SKM-1 (cell line): ENCODE results near the gene ALG5.
A peak's percentile ranks its signal among the peaks of the same experiment; 100 is the strongest.

ENCODE experiments used
- DNase-seq: peaks from one replicate; lab custom pipeline; 2025; ENCODE audit not compliant: unreplicated experiment; lab: John Stamatoyannopoulos, UW

Gene ALG5

DNA sequence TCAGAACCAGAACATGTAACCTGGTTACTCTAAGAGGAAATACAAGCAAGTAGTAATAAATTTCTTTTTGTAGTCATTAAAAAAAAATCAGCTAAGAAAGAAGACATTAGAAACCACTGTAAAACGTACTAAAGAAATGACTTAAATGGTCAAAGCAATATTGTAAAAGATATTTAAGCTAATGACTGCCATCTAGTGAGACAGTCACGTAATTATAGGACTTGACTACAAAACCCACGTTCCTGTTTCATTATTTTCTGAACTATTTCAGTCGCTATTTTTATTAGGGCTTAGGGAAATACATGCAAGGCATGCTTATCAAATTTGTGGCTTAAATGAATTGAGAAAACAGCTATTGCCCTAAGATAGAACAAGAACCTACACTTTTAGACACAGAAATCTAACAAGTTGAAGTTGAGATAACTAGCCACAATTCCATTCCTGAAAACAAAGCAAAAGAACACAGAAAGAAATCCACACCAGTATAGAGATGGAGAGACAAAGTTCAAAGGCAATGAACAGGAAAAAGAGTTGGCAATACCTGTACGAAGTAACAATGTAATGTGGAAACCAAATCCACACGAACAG lies 17.9 kb downstream of the ALG5 start:
- peak; percentile 20 for DNase-seq

DNA sequence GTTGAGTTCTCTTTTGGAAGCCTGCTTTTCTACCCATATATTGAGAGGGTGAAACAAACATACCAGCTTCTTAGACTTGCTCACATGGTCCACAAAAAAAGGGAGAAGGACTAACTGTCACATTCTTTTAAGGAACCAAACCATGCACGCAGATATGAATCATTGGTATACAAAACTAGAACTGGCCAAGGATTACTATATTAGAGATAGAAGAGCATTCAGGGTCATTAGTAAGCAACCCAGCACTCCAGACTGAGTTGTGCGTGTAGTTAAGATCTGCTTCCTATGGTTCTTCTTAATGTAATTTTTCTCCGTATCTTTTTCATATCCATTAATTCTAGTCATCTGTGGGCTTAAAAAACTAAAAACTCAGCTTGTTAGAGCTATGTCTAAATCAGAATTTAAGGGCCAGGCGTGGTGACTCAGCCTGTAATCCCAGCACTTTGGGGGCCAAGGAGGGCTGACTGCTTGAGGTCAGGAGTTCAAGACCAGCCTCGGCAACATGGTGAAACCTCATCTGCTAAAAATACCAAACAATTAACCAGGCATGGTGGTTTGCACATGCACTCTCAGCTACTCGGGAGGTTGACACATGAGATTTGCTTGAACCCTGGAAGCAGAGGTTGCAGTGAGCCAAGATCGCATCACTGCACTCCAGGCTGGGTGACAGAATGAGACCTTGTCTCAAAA lies 19.6 kb downstream of the ALG5 start:
- DNase-seq: no peak

DNA sequence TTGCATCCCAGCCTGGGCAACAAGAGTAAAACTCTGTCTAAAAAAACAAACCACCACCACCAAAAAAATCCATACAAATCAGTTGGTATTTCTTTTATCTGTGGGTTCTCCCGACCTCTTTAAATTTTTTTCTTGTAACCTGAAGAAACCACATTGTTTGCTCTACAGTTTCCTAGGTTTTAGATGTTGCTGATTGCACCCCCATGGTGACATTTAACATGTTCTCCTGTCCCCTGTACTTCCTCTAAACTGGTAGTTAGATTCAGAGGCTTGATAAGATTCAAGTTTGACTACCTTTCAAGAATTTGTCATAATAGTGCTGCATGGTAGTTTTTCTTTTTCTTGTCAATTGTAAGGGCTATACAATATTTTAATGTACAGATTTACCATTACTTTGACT lies 24.0 kb downstream of the ALG5 start:
- no peak for DNase-seq

DNA sequence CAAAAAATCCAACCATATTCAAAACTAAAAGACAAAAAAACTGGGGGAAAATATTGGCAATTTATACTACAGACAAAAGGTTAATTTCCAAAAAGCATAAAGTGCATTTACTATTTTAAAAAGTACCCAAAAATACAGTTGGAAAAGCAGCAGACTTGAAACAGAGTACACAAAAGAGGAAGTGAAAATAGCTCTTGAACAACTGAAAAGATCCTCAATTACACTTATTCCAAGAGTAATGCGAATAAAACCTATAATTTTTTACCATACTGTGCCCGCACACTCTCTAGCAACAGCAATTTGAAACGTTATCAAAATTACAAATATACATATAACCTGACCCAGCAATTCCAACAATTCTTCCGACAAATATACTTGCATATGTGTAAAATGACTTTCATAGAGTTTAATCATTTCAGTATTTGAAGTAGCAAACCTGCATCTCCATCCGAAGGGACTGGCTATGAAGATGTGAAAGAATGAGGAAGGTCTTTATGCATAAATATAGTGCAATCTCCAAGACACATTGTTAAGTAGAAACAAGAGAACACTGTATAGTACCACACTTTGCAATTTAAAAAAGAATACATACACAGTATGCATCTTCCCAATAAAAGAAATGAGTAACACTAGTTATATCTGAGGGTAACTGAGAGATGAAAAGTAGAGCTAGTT lies 25.4 kb downstream of the ALG5 start:
- peak; percentile 8 for DNase-seq

DNA sequence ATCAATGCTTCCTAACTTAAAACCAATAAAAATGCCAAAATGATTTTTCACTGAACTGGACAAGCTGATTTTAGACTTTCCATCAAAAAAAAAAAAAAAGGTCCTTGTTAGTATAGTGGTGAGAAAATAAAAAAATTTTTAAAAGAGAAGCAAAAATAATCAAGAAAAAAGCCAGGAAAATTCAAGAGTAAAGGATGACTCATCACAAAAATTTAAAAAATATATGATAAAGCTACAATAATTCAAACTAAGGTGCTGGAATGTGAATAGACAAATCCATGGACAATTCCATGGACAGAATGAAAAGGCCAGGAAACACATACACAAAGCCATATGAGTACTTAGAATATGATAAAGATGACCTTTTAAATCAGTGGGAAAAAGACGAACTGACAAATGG lies 26.1 kb downstream of the ALG5 start:
- no peak for DNase-seq

DNA sequence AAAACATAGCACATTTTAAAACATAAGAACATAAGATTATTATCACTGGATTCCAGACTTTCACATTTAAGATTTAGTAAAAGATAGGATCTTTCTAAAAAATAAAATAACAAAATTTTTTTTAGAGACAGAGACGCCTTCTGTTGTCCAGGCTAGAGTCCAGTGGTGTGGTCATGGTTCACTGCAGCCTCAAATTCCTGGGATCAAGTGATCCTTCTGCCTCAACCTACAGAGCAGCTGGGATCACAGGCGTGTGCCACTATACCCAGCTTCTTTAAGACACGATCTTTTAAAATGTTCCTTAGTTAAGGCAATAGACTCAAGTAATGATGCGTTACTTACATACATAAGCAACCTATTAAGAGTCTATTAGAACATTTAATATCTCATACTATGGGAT lies 32.7 kb downstream of the ALG5 start:
- no peak for DNase-seq

DNA sequence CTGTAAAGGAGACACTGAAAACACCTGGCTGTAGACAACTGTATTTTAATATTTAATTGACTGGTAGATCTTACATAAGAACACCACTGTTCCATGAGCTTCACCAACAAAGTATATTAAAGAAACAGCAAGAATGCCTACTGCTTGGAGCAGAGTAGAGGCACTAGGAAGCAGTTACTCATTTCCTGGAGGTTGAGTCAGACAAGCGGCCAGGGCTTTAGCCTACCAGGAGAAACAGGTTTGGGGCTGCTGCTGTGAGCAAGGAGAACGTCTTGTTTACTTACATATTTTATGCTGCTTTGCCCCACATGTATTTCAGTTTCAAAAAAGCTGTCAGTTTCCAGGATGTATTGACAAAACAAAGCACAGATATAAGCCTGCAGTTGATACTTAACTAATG lies 33.4 kb downstream of the ALG5 start:
- DNase-seq: no peak

DNA sequence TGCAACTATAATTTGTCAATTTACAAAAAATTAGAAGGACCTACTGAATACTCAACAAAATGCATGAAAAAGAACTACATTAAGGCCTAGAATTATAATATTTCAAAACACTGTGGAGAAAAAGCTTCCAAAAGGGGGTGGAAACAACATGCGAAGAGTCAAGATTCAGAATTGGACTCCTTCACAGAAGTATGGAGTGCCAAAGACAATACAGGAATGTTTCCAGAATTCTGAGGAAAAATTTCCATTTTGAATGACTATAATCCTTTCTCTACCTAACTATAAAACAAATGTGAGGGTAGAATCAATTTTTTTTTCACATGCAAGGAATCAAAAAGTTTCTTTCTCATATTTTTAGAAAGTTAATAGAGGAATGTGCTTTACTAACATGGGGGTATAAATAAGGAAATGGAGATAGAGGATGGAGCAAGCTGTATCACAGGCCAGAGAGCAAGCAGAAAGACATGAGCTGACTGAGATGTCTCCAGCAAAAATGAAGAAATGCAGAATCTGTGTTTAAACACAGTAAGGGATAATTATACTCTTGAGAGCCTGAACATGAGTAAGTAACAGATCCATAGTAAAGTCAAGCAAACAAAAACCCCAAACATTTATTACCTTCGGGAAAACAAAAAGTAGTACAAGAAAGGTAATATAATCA lies 39.6 kb downstream of the ALG5 start:
- DNase-seq: no peak

DNA sequence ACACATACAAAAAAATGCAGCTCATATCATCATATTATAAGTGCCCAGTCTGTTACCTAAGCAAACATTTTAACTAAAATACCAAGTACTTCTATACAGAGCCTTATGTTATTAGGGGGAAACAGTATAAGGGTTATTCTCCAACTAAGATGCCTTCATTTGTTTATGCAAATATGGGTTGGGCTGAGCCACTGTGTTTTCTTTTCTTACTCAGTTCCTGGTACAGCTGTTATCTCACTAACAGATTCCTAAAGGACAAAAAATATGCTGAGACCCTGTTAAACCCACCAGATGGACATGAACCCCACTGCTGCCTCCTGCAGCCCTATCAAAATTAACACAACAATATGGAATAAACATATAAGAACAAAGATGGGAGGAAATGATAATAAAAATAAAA lies 44.6 kb downstream of the ALG5 start:
- no peak for DNase-seq

DNA sequence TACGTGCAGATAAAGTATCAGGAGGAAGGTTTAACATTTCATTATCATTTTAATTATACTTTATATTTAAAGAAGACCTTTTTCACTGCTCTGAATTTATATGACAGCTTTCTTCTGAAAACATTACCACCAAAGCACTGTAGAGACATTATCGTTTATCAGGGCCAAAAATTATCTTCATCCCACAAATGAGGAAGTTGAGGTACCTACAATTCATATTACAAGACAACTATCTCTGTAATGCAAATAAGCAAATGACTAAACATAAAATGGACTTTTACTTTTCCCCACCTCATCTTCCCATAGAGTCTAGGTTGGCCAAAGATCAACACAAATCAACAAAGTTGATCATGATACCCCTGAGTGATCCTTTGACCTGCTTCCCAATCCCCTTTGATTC lies 48.2 kb downstream of the ALG5 start:
- DNase-seq: no peak

DNA sequence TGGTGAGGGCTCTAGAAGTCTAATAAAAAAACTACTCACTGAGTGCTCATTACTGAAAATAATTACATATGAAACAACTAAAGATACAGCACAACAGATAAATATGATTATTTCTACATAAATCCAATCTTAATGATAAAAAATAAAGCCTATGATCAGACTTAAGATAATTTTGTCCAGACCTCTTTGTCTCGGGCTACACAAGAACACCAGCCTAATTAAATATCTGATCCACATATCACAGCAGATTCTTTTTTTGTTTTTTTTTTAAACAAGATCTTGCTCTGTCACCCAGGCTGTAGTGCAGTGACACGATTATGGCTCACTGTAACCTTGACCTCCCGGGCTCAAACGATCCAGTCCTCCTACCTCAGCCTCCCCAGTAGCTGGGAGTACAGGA lies 48.8 kb downstream of the ALG5 start:
- DNase-seq: no peak

DNA sequence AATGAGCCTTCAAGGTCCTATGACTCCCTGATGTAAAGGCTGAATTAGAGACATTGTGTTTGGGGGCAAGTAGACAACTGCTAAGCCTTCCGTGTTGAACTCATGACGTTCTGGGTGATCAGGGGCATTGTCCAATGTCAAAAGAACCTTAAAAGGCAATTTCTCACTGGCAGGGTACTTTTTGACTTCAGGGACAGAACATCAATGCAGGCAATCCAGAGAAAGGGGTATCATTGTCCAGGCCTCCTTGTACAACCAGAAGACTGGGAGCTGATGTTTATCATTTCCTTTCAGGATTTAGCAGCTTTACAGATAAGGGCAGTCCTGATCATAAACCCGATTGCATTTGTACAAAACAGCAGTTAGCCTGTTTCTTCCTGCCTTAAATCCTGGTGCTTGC lies 54.1 kb downstream of the ALG5 start:
- DNase-seq: no peak

DNA sequence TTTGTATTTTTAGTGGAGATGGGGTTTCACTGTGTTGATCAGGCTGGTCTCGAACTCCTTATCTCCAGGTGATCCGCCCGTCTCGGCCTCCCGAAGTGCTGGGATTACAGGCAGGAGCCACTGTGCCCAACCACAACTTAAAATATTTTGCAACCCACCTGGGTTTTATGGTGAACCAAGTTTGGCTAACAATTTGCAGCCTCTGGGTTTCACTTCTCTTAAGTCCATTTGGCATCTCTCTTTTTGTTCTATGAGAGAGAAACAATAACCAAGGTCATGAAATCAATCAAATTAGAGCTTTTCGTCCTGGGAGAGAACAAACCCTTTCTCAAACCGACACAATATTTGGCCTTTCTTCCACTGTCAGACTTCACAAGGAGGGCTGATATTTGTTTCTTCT lies 73.5 kb downstream of the ALG5 start:
- no peak for DNase-seq

DNA sequence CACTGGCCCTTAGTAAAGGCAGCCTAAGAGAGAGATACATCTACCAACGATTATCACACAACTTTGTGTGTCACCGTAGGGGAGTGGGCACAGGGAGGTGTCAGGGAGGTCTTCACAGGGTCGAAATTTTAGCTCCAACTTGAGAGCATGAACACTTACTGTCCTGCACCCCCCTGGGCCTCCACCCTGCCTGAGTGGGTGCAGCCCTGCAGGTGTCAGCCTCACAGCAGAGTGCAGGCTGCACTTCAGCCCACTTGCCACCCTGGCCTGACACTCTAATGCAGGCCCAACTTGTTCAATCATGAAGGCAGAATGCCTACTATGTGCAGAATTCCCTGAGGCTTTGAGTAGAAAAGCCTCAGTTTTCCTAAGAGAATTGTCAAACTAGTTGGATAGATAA lies 75.1 kb downstream of the ALG5 start:
- no peak for DNase-seq

DNA sequence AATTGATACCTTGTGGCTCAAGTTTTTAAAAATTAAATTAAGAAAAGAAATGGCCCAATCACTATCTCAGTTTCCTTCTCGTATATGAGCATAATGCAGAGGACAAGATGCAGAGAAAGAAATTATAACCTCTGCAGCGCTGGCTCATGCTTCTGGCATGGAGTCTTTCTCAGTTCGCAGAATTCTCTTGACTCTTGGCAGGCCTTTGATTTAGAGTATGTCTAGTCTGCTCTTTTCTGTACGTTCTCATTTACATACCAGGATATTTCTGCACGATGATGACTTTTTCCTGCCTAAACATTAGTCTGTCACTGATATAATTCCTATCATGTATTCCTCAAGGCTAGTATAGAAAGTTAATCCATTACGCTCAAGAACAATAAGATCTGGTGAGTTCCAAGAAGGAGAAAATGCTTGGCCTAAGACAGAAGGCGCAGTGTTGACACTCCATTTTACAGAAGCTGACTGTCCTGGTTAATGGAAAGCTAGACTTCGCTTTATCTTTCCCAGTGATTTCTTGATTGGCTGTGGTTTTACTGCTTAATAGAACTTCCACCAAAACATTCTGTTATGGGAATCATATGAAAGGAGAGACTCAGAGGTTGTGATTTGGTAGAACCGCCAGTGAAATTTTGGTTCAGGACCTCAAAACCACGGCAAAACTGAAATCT lies 77.4 kb downstream of the ALG5 start:
- DNase-seq: no peak

DNA sequence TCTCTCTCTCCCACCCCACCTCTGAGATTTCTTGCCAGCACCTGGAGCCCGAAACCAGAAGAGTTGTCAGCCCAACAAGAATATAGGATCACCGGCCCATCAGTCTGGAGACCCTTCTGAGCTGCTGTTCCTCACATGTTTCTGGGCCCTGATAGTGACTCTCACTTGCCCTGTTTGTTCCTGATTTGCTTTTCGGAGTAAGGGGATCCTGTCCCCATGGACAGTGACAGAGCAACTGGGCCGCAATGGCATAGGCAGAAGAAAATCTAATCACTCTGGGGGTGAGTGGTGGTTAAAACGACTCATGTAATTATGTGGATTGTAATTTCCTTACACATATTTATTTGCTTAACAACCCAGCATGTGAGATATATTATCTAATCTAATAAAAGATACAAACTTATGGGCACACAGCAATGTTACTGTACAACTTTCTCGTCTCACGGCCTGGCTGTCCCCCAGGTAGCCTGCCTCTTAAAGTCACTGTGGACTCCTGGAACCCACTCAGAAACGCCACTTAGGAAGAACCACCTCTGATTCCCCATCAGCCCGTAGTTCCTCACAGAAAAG lies 78.4 kb downstream of the ALG5 start:
- no peak for DNase-seq

DNA sequence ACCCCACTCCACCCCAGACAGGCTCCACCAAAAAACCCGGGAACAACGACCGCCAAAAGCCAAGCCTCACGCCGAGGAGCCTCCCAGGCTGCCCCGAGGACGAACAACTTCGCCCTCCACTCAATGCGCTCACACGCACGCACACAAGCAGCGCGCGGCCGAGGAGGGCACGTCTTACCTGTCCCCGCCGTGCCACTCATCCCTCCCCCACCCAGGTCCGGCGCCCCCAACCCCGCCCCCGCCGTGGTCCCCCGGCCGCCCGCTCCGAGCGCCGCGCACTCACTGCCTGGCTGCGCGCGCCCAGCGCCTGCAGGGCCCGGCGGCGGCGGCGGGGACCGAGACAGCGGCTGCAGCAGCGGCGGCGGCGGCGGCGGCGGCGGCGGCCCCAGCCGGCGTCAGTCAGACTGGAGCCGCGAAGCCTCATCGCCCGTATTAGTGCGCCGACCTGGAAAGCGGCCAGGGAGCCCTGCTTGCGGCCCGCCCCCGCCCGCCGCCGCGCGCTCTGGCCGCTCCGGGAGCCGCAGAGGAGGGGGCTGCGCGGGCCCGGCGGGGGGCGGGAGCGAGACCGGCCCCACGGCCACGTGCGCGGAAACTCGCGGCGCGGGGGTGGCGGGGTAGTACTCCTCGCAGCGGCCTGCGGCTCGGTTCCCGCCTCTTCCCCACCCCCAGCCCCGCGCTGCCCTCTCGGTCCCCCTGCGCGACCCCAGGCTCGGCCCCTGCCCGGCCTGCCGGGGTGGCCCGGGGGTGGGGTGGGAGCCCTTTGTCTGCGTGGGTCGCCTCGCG lies 79.1 kb downstream of the ALG5 start, which contains the start of gene SMAD9:
Gene SMAD9 (minus strand): TSS at position 406 of the 783 bp plus-strand sequence. CDS start 40,549 bp downstream, outside the sequence.
- DNase-seq: no peak

DNA sequence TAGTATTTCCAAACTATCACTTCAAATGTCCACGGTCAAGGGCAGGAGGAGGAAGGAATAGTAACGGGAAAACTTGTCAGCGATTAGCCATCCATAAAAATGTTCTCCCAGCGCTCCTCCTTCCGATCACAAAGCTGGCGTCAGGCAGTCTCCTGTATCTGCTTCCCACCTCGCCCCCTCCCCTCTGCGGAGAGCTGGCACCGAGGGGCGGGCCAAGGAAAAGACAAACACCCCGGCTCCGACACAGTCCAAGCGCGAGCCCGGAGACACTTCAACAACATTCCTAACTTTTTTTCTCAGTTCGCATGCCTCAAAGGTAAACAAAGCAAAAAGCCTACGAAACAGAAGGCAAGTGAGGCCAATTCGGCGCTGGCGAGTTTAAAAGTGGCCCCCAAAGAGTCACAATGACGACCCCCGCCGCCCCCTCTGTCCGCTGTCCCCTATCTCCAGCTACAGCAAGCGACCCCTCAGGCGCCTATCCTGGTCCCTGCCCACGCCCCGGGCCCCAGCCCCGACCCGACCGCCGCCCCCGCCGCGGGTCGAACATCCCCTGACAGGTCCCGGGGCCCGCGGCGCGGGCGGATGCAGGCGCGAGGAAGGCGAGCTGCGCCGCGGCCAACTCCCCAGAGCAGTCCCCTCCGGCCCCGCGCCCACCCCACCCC lies 79.8 kb downstream of the ALG5 start:
- no peak for DNase-seq

DNA sequence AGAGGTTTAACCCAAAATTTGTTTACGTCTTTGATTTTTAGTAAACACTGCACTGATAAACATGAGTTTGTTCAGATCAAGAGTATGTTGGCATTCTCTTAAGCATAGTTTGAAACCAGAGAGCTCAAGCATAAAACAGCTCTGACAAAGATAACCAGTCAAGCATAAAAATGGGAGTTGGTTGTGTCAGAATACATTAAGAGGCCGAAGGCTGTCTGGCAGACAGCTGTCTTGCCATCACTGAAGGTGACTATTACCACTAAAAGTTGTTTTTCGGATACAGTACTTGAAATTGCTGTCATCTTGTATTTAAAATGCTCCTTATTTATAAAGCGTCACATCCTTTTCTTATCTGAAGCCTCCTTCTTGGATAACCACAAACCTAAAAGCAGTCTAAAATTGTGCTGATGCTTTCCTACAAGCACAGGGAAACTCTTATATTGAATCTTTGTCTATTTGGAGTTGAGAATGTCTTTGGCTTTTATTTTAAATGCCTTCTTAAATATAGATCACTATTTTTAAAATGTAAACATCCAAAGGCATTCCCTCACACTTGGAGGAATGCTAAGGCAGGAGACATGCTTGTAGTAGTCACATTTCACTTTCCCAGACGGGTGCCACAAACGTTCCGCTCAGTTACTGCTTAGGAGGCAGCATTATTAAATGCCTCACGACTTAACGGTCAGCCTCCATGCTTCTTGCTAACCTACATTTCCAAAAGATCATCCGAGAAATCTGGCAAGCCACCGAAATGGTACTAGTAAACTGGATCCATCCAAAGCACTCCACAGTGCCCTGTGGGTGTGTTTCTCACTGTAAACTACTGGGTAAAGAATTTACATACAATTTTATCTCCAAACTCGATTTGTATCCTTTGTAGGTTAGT lies 80.7 kb downstream of the ALG5 start:
- no peak for DNase-seq
